Adrenal gland (tissue), 5 donors: ENCODE data around the gene AGTPBP1.

ENCODE experiments used
- POLR2A ChIP-seq, 2 donors: fragments of 450-650 bp; IDR thresholded peaks; one replicate each; pipeline ENCODE4 v1.6.1; 2017; ENCODE audit warnings: antibody characterized with exemption in 2 of 2, mild to moderate bottlenecking in 2 of 2, moderate library complexity in 1 of 2
- TF ChIP-seq, protein P1 (sequence below), 6 experiments: fragments of 450-650 bp in 4 of 6; fragments of 200-600 bp in 2 of 6; sonication (generic) in 1 of 6; IDR thresholded peaks; 1 replicate in 5 of 6; 2 replicates in 1 of 6; pipeline versions ENCODE4 v1.5.1 to v1.8.0; 2016 to 2021; ENCODE audit warnings: antibody characterized with exemption in 6 of 6, mild to moderate bottlenecking in 2 of 6, moderate library complexity in 1 of 6
- donor health status: DM: no; HTN: no; CAD: no.

DNA sequence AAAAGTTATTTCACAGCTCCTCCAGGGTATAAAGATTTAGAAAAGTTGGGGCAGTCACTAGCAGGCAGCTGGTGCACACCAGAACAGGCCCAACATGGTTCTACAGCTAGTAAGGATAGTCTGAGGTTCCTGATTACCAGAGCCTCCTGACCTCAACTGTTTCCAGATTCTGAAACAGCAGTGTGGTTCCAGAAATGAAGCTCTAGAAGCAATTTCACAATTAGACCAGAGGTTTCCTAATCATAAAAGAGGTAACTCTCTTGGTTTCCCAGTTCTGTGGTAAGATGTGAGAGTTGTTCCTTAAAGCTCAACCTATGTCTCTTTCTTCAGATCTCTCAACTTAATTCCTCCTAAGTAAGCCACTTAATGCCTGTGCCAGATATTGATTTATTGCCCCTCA lies 11.9 kb downstream of the AGTPBP1 start:
- TF ChIP-seq, protein P1, sequence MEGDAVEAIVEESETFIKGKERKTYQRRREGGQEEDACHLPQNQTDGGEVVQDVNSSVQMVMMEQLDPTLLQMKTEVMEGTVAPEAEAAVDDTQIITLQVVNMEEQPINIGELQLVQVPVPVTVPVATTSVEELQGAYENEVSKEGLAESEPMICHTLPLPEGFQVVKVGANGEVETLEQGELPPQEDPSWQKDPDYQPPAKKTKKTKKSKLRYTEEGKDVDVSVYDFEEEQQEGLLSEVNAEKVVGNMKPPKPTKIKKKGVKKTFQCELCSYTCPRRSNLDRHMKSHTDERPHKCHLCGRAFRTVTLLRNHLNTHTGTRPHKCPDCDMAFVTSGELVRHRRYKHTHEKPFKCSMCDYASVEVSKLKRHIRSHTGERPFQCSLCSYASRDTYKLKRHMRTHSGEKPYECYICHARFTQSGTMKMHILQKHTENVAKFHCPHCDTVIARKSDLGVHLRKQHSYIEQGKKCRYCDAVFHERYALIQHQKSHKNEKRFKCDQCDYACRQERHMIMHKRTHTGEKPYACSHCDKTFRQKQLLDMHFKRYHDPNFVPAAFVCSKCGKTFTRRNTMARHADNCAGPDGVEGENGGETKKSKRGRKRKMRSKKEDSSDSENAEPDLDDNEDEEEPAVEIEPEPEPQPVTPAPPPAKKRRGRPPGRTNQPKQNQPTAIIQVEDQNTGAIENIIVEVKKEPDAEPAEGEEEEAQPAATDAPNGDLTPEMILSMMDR (IDR thresholded peaks at IDR 0.05), result no peak
- no peak for TF ChIP-seq POLR2A (IDR thresholded peaks at IDR 0.05)
